PC-3 (cell line): ENCODE data around the gene ANAPC15.

Experiments
- EZH2 ChIP-seq: fragments of 300-600 bp; sonication (generic); IDR thresholded peaks from one replicate; pipeline ENCODE4 v1.6.1; 2017; ENCODE audit warnings: antibody characterized with exemption, mild to moderate bottlenecking, low read length; ENCODE audit not compliant: unreplicated experiment
- EZH2phosphoT487 ChIP-seq: fragments of 300-600 bp; sonication (generic); IDR thresholded peaks from 2 replicates; pipeline ENCODE4 v1.6.1; 2018; ENCODE audit warnings: mild to moderate bottlenecking, antibody characterized with exemption, low read length, borderline replicate concordance
- TF ChIP-seq, protein P1 (sequence below): fragments of 300-600 bp; sonication (generic); conservative IDR thresholded peaks from 2 replicates; pipeline ENCODE4 v1.5.1; 2017; ENCODE audit warnings: antibody characterized with exemption, low read depth, mild to moderate bottlenecking, low read length

DNA sequence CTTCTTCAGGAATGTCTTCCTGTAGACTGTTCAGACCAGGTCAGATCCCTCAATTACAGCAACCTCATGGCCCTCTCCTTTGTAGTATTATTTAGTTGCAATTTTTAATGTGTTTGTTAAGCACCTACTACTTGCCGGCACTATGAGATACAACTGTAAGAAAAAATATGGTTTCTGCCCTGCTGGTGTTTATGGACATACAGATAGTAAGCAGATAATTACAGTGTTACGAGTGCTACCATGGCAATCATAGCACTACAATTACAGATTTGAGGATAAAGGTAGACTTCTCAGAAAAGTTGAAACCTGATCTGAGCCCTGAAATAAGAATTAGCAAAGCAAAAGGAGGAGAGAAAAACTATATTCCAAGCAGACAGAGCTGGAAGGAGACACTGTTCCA lies 29.1 kb downstream of the ANAPC15 start:
- TF ChIP-seq, protein P1, sequence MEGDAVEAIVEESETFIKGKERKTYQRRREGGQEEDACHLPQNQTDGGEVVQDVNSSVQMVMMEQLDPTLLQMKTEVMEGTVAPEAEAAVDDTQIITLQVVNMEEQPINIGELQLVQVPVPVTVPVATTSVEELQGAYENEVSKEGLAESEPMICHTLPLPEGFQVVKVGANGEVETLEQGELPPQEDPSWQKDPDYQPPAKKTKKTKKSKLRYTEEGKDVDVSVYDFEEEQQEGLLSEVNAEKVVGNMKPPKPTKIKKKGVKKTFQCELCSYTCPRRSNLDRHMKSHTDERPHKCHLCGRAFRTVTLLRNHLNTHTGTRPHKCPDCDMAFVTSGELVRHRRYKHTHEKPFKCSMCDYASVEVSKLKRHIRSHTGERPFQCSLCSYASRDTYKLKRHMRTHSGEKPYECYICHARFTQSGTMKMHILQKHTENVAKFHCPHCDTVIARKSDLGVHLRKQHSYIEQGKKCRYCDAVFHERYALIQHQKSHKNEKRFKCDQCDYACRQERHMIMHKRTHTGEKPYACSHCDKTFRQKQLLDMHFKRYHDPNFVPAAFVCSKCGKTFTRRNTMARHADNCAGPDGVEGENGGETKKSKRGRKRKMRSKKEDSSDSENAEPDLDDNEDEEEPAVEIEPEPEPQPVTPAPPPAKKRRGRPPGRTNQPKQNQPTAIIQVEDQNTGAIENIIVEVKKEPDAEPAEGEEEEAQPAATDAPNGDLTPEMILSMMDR: no peak
- TF ChIP-seq EZH2 (no peak), EZH2phosphoT487 (no peak)
